Right atrium auricular region (tissue), 2 donors: ENCODE data around the gene PCSK5. TPM values are rescaled to one million over a fixed set of nuclear protein-coding genes. Genes with fewer than 3 reads are reported as not detected.

Experiments used
- DNase-seq: peaks from one replicate; pipeline ENCODE4 v3.0.0-alpha.2; 2019; ENCODE audit warnings: low spot score
- H3K27ac ChIP-seq, 2 donors: fragments of 200-600 bp; sonication (generic); 1 replicate in 1 of 2; 2 replicates in 1 of 2; pipeline ENCODE4 v1.5.1; 2016 to 2019
- H3K27me3 ChIP-seq, 2 donors: fragments of 200-600 bp; sonication (generic); one replicate each; pipeline versions ENCODE4 v1.5.1 to v1.6.0; 2017 to 2019
- H3K36me3 ChIP-seq: fragments of 200-600 bp; sonication (generic); one replicate; pipeline ENCODE4 v1.5.1; 2016
- H3K4me1 ChIP-seq, 2 donors: fragments of 200-600 bp; sonication (generic); one replicate each; pipeline versions ENCODE4 v1.5.1 to v1.6.0; 2017 to 2019
- H3K4me3 ChIP-seq, 2 donors: fragments of 200-600 bp; sonication (generic); 1 replicate in 1 of 2; 2 replicates in 1 of 2; pipeline ENCODE4 v1.5.1; 2017 to 2019; ENCODE audit warnings: mild to moderate bottlenecking in 1 of 2, moderate library complexity in 1 of 2
- H3K9me3 ChIP-seq, 2 donors: fragments of 200-600 bp; sonication (generic); one replicate each; pipeline ENCODE4 v1.5.1; 2019
- CTCF ChIP-seq, 2 donors: fragments of 200-600 bp; sonication (generic); IDR thresholded peaks; one replicate each; pipeline ENCODE4 v1.5.1; 2019; ENCODE audit warnings: antibody characterized with exemption in 2 of 2
- total RNA-seq, 2 donors: library from RNA; depleted of rRNA; stranded (reverse); fragments of >200 nt; gene quantifications; one replicate each; pipeline ENCODE4 v1.1.0, GENCODE V29; 2016

PCSK5 gene
- total RNA-seq, 2 donors from 2014 or later = 5.3 to 6.5 TPM

DNA sequence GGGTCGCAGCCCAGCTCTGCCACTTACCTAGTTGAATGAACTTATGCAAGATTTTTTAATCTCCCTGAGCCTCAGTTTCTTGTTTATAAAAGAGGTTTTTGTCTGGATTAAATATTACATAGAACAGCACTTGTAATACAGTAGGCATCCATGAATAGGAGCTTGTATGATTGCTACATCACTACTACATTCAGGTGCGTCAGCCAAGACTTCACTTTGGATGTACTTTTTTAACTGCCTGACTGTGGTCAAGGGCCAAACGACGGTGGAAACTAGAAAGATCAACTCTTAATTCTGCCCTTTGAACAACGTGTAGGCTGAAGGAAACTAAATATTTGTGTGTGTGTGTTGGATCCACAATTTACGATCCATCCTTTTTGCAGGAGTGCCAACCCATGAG lies 330.9 kb downstream of the PCSK5 start:
- Histone ChIP-seq H3K27ac (no peak overlapping the region), H3K36me3 (no peaks in the 10 kb centered on the region), H3K9me3 (no peaks in the 10 kb centered on the region), H3K4me3 (no peak overlapping the region), H3K4me1 (no peaks in the 10 kb centered on the region), H3K27me3 (no peaks in the 10 kb centered on the region)
- no peak for DNase-seq
- TF ChIP-seq CTCF (IDR thresholded peaks at IDR 0.05) = no peak

GRCh38 chr9:76223749-76224340 lies 333.4 kb downstream of the PCSK5 start:
- Histone ChIP-seq H3K36me3 (no peaks in the 10 kb centered on the region), H3K4me1 (no peaks in the 10 kb centered on the region), H3K27ac (peak overlapping the region in 1 of 2 donors; percentile 6), H3K9me3 (no peaks in the 10 kb centered on the region), H3K4me3 (no peak overlapping the region), H3K27me3 (no peaks in the 10 kb centered on the region)
- DNase-seq = no peak
- TF ChIP-seq CTCF (IDR thresholded peaks at IDR 0.05) = no peak

DNA sequence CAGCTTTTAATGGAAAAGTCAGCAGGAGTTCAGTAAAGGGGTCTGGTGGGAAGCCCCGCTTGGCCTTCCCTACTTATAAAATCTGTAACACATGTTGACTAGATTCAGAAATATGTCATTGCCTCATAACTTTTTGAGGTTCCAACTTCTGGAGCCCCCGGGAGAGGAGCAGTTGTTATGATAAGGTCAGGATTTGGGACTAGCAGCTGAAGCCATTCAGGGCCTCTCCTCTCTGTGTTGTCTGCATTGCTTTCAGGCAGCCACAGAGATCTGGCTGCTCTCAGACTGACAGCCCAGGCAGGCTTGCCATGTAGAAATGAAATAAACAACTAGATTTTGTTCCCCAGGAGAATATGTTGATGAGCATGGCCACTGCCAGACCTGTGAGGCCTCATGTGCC lies 336.7 kb downstream of the PCSK5 start:
- no peak for DNase-seq
- no peak for TF ChIP-seq CTCF (IDR thresholded peaks at IDR 0.05)
- H3K27ac ChIP-seq = no peak overlapping the region

GRCh38 chr9:76231001-76231400 lies 340.5 kb downstream of the PCSK5 start:
- no peaks in the 10 kb centered on the region for H3K4me1 ChIP-seq
- no peak overlapping the region for H3K4me3 ChIP-seq
- DNase-seq = no peak
- H3K9me3 ChIP-seq = no peaks in the 10 kb centered on the region
- no peaks in the 10 kb centered on the region for H3K27me3 ChIP-seq
- TF ChIP-seq CTCF (IDR thresholded peaks at IDR 0.05) = no peak
- no peak overlapping the region for H3K27ac ChIP-seq
- H3K36me3 ChIP-seq = no peaks in the 10 kb centered on the region

More for the DNA sequence above, 336.7 kb downstream of the PCSK5 start:
- Histone ChIP-seq H3K36me3 (no peaks in the 10 kb centered on the region), H3K4me1 (no peaks in the 10 kb centered on the region), H3K4me3 (no peak overlapping the region), H3K27me3 (no peaks in the 10 kb centered on the region), H3K9me3 (no peaks in the 10 kb centered on the region)

DNA sequence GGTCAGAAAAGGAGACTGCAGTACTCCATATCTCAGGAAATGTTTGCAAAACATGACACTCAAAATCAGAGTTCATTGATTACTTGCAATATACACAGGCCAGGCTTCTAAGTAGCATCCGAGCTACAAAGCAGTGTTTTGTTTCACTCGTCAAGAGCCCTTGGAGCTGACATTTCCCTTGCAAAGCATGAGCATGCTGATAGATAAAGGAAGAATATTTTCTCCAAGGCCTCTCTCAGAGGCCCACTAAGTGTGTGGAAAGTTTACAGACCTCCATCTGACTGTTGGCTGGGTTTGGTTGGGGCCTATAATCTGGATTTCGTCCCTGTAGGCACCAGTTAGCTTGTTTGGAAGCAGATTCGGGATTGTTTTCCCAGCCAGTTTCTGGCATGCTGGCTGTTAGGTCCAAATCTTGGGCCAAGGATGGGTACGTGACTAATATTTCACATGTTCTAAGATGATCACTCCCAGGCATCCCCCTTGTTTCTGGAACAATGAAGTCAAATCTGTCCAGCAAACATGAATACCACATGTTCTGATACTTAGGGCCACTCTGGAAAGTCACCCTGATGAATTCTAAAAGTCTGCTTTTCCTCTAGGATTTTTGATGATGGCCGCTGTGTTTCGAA lies 342.5 kb downstream of the PCSK5 start:
- H3K27ac ChIP-seq = no peak overlapping the region
- no peak overlapping the region for H3K4me3 ChIP-seq
- no peak for DNase-seq
- no peaks in the 10 kb centered on the region for H3K36me3 ChIP-seq
- H3K9me3 ChIP-seq = no peaks in the 10 kb centered on the region
- TF ChIP-seq CTCF (IDR thresholded peaks at IDR 0.05) = no peak
- H3K4me1 ChIP-seq = no peaks in the 10 kb centered on the region
- no peaks in the 10 kb centered on the region for H3K27me3 ChIP-seq

DNA sequence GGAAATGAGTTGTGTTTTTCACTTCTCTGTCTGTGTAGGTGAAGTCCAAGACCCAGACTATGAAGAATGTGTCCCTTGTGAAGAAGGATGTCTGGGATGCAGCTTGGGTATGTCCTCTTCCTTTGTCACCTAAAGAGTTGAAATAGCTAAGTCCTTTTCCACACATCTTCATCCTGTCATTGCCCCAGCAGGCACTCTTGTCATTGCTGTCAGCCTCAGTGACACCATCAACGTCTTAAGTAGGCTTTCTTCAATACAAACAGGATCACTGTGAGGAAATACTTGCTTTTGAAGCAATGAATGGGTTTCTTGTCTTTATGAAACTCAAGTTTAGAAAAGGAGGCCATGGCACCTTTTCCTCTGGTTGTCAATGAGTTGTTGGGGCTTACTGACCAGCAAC lies 350.1 kb downstream of the PCSK5 start:
- H3K9me3 ChIP-seq = no peaks in the 10 kb centered on the region
- no peak overlapping the region for H3K27ac ChIP-seq
- no peaks in the 10 kb centered on the region for H3K4me1 ChIP-seq
- DNase-seq = no peak
- H3K36me3 ChIP-seq = no peaks in the 10 kb centered on the region
- H3K4me3 ChIP-seq = no peak overlapping the region
- TF ChIP-seq CTCF (IDR thresholded peaks at IDR 0.05) = no peak
- H3K27me3 ChIP-seq = no peaks in the 10 kb centered on the region
